Measurements from ENCODE around the gene MUC21. TPM values are rescaled to one million over a fixed set of nuclear protein-coding genes. Genes with fewer than 3 reads are reported as not detected.
A peak's percentile ranks its signal among the peaks of the same experiment; 100 is the strongest.

Gene MUC21
- total RNA-seq (2021): 0.13 TPM in 1 of 2 replicates, not detected in the other
- percentile 13 among the genes with signal in this experiment for Bru-seq, nascent RNA
- BruChase-seq, experiment 1, labeled RNA remaining after a 2-hour chase: not detected
- BruChase-seq, experiment 2, labeled RNA remaining after a 6-hour chase: percentile 24 among the genes with signal in this experiment
- long read RNA-seq: 0 reads

DNA sequence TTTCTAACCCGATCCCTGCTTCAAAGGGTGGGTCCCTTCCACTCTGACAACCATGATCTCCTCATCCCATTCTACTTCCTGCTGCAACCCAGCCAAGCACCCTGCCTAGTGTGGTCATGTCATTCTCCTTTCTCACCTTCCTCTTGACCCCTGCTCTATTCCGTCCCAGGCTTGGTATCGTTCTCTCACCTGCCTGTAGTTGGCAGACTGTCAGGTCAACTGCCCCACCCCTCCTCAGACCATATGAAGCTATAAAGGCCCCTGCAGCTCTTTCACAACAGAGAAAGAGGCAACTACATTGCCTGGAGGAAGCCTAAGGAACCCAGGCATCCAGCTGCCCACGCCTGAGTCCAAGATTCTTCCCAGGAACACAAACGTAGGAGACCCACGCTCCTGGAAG is at the start of gene MUC21:
MUC21 (plus strand) TSS at position 280 of the 400 bp plus-strand sequence. CDS start 241 bp downstream, outside the sequence.
- TF ChIP-seq EZH2 (IDR thresholded peaks at IDR 0.05; ENCODE audit: low read depth): no peak
- TF ChIP-seq, protein P1, sequence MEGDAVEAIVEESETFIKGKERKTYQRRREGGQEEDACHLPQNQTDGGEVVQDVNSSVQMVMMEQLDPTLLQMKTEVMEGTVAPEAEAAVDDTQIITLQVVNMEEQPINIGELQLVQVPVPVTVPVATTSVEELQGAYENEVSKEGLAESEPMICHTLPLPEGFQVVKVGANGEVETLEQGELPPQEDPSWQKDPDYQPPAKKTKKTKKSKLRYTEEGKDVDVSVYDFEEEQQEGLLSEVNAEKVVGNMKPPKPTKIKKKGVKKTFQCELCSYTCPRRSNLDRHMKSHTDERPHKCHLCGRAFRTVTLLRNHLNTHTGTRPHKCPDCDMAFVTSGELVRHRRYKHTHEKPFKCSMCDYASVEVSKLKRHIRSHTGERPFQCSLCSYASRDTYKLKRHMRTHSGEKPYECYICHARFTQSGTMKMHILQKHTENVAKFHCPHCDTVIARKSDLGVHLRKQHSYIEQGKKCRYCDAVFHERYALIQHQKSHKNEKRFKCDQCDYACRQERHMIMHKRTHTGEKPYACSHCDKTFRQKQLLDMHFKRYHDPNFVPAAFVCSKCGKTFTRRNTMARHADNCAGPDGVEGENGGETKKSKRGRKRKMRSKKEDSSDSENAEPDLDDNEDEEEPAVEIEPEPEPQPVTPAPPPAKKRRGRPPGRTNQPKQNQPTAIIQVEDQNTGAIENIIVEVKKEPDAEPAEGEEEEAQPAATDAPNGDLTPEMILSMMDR (conservative IDR thresholded peaks at IDR 0.05): no peak
- DNase-seq: no peak
- H3K36me3 ChIP-seq (ENCODE audit: low read depth): no peaks in the 10 kb centered on the region
- ChIA-PET CTCF (interaction anchor here (1.1 kb wide), 1 partner anchor 41 kb away, joined by 3 read pairs; no protein-coding TSS in a partner anchor), POLR2A (ENCODE audit: unreplicated experiment) (interaction anchor here (0.6 kb wide), 1 partner anchor 76 kb away, joined by 5 read pairs; no protein-coding TSS in a partner anchor)
- H3K4me1 ChIP-seq (replicated peaks; ENCODE audit: insufficient read depth): 0 out of 2 replicates have a peak, but pooled peaks cover 5% of the 10 kb centered on the region
- no peaks in the 10 kb centered on the region for H3K9me2 ChIP-seq (ENCODE audit: insufficient read depth)
- no peak within 1 kb of the TSS for H2AFZ ChIP-seq
- no TSS peak for BruUV-seq (replicated peaks)
- no peaks in the 10 kb centered on the region for H4K20me1 ChIP-seq (ENCODE audit: insufficient read depth)
- peaks cover 10% of the 10 kb centered on the region; the same call in 1 of the 2 replicates for H3F3A ChIP-seq (ENCODE audit: insufficient read depth, low read depth)
- H3K27me3 ChIP-seq (ENCODE audit: insufficient read depth, low read depth): no peaks in the 10 kb centered on the region
- no peaks in the 10 kb centered on the region for H3K9me3 ChIP-seq (ENCODE audit: insufficient read depth, low read depth)
- H3K79me2 ChIP-seq (ENCODE audit: low read depth): no peaks in the 10 kb centered on the region
- H3K4me3 ChIP-seq: no peak within 1 kb of the TSS
- no peak within 1 kb of the TSS for H3K4me2 ChIP-seq
- intact Hi-C loops (cut with micrococcal nuclease; ENCODE audit: unreplicated experiment): no loop called here
- no peak within 1 kb of the TSS for H3K27ac ChIP-seq

DNA sequence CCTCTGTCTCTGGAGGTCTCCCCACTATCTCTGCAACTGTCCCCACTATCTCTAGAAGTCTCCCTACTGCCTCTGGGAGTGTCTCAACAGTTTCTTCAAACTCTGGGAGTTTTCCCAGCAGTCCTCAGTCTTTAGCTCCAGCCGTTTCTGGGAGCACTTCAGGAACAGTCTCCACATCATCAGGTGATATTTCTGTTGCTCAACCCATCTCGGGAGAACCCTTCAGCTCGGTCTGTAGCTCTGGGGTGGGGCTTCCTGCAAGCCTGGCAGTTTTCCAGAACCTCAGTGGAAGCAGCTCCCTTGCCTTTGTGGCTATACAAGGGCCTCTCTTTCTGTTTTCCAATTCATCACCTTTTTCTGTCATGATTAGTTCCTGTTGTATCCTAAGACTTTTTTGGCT is 48.5 kb upstream of the MUC21 start:
- H3K9me3 ChIP-seq (ENCODE audit: insufficient read depth, low read depth): no peaks in the 10 kb centered on the region
- POLR2A ChIA-PET (ENCODE audit: unreplicated experiment): interaction anchor here (0.6 kb wide), 1 partner anchor 25 kb away, joined by 3 read pairs; no protein-coding TSS in a partner anchor
- H3K27me3 ChIP-seq (ENCODE audit: insufficient read depth, low read depth): no peaks in the 10 kb centered on the region
- H3K27ac ChIP-seq: no peak overlapping the region
- no peak overlapping the region for H3K4me3 ChIP-seq
- BruUV-seq (replicated peaks): no TSS peak
- H3K36me3 ChIP-seq (ENCODE audit: low read depth): no peaks in the 10 kb centered on the region
- TF ChIP-seq EZH2 (IDR thresholded peaks at IDR 0.05; ENCODE audit: low read depth): no peak
- TF ChIP-seq, protein P1 (conservative IDR thresholded peaks at IDR 0.05): no peak
- CTCF ChIA-PET: no interaction called here
- no peaks in the 10 kb centered on the region for H4K20me1 ChIP-seq (ENCODE audit: insufficient read depth)
- H3K9me2 ChIP-seq (ENCODE audit: insufficient read depth): no peaks in the 10 kb centered on the region
- H3K4me1 ChIP-seq (replicated peaks; ENCODE audit: insufficient read depth): peaks cover 24% of the 10 kb centered on the region
- H3F3A ChIP-seq (ENCODE audit: insufficient read depth, low read depth): no peaks in the 10 kb centered on the region
- H2AFZ ChIP-seq: peak overlapping the region; percentile 40; the same call in 1 of the 2 replicates
- no peak overlapping the region for H3K4me2 ChIP-seq
- no peaks in the 10 kb centered on the region for H3K79me2 ChIP-seq (ENCODE audit: low read depth)
- intact Hi-C loops (cut with micrococcal nuclease; ENCODE audit: unreplicated experiment): no loop called here
- no peak for DNase-seq

DNA sequence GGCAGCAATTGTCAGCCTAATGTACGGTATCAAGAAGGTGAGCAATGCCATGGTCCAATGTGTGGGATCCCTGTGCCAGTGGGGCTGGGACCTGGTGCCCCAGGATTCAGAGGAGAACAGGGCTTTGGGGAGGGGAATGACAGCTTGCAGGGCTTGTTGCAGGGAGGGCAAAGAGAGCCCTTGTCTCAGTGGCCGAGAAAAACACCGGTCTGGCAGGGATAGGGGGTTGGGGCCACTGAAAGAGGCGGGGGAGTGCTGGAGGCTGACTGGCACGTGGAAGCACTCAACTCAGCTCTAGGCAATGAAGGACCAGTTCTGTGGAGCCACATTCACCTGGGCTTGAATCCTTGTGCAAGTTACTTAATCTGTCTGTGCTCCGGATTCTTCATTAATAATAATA is 46.3 kb upstream of the MUC21 start:
- H3K27ac ChIP-seq: no peak overlapping the region
- no TSS peak for BruUV-seq (replicated peaks)
- H3K9me3 ChIP-seq (ENCODE audit: insufficient read depth, low read depth): no peaks in the 10 kb centered on the region
- no peaks in the 10 kb centered on the region for H3K9me2 ChIP-seq (ENCODE audit: insufficient read depth)
- H3K4me2 ChIP-seq: no peak overlapping the region
- TF ChIP-seq, protein P1 (conservative IDR thresholded peaks at IDR 0.05): no peak
- TF ChIP-seq EZH2 (IDR thresholded peaks at IDR 0.05; ENCODE audit: low read depth): no peak
- POLR2A ChIA-PET (ENCODE audit: unreplicated experiment): no interaction called here
- no peaks in the 10 kb centered on the region for H3K27me3 ChIP-seq (ENCODE audit: insufficient read depth, low read depth)
- CTCF ChIA-PET: no interaction called here
- no peaks in the 10 kb centered on the region for H3K36me3 ChIP-seq (ENCODE audit: low read depth)
- no peaks in the 10 kb centered on the region for H4K20me1 ChIP-seq (ENCODE audit: insufficient read depth)
- no peaks in the 10 kb centered on the region for H3F3A ChIP-seq (ENCODE audit: insufficient read depth, low read depth)
- intact Hi-C loops (cut with micrococcal nuclease; ENCODE audit: unreplicated experiment): no loop called here
- no peak overlapping the region for H3K4me3 ChIP-seq
- H2AFZ ChIP-seq: no peak overlapping the region
- H3K4me1 ChIP-seq (replicated peaks; ENCODE audit: insufficient read depth): peaks cover 15% of the 10 kb centered on the region; the same call in 1 of the 2 replicates
- H3K79me2 ChIP-seq (ENCODE audit: low read depth): no peaks in the 10 kb centered on the region
- no peak for DNase-seq
